ENCODE measurements around the gene STIP1. TPM values are rescaled to one million over a fixed set of nuclear protein-coding genes. Genes with fewer than 3 reads are reported as not detected.

Gene STIP1
- total RNA-seq (10 to 100 TPM; 66.9 to 69.1 TPM), total RNA-seq (62.8 to 210 reads per million in 2 donors)

DNA sequence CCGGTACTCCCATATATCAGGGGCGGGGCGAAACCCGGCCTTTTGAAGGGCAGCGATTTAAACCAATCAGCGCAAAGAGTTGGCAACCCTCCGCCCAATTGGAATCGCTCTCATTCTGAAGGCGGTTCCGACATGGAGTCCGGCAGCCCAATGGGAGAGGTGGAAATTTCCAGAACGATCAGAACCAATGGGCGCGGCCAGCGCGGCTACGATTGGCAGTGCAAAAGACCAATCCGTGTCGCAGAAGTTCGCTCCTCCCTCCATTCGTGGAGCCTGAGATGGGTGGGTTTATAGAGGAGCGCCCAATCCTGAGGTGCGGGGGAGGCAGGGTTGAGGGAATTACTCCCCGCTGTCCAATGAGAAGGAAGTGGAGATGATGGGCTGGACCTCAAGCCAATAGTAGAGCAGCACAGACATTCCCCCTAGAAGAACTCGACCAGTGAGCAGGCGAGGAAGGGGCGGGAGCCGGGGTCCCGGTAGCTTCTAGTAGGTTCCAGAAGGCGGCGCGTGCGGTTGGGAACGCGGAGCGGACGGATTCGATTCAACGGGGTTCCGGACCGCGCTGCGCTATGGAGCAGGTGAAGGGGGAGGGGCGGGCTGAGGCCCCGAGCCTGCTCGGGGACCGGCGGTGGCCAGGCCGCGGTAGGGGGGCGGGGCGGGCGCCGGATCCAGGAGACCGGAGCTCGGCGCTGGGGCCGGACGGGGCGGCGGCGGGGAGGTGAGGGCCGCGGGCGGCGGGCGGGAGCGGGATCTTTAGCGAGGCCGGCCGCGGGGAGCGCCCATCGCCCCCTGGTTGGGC, at the start of gene STIP1:
Gene STIP1, plus strand, starts transcription at position 479 of the 799 bp plus-strand sequence. Its CDS starts 91 bp downstream, at position 570.
- Mint-ChIP-seq H3K27me3 (no peaks in the 10 kb centered on the region), H3K27ac (no peak within 1 kb of the TSS), H3K4me3 (peak within 1 kb of the TSS; percentile 100), H3K36me3 (ENCODE audit: low read depth) (no peaks in the 10 kb centered on the region), H3K4me1 (peaks cover 24% of the 10 kb centered on the region)
- ATAC-seq (peak; percentile 90), DNase-seq (peak; percentile 95 to 97 (median 96))
- no peaks in the 10 kb centered on the region for H3K9me3 ChIP-seq (ENCODE audit: control insufficient read depth, low read length, poor library complexity, severe bottlenecking)

DNA sequence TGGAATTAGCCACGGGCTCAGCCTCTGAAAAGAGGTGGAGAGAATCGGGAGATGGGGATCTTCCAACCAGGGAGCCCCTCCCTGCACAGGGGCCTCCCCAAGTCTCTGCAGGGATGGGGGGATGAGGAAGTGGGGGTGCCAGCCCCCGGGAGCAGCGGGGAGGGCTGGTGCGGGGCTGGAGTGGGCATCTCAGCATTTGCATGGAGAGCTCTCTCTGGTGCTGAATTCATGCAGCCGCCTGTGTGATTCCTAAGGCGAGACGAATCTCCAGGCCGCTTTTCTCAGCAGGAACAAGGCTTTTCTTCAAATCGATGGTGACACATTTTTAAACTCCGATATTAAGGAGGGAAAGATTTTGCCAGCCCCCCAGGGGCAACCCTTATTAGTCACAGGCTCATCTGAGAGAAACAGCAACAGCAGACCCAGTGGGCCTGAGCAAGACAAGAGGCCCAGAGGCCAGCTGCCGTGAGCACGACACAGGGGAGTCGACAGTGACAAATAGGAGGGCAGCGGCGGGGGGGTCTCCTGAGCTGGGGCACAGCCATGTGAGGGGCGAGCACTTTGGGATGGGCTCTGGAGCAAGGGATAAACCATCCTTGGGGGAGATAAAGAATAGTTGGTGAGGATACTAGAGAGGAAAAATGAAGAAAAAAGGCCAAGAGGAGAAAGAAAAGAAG, 49.1 kb upstream of the STIP1 start:
- Mint-ChIP-seq H3K4me3 (no peak overlapping the region), H3K4me1 (peaks cover 2% of the 10 kb centered on the region), H3K36me3 (ENCODE audit: low read depth) (no peaks in the 10 kb centered on the region), H3K27me3 (no peaks in the 10 kb centered on the region), H3K27ac (no peak overlapping the region)
- no peaks in the 10 kb centered on the region for H3K9me3 ChIP-seq (ENCODE audit: control insufficient read depth, low read length, poor library complexity, severe bottlenecking)
- ATAC-seq (no peak), DNase-seq (no peak)

DNA sequence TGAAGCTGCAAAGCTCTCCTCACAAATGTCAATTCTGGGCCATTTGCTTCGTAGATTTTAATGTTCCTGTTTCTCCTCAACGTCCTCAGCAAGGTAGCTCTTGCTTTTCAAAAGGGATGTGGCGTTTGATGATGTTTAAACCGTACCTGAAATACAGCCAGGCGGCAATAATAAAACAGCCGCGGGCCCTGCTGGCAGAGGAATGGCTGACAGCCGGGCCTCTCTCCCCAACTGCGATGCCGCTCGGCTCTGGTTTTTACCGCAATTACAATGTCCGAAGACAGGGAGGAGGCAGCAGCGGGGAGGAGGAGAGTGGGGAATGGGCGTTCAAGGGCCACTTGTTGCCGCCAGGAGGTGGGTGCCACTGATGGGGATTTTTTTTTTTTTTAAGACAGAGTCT, 47.6 kb upstream of the STIP1 start:
- H3K9me3 ChIP-seq (ENCODE audit: control insufficient read depth, low read length, poor library complexity, severe bottlenecking), result no peaks in the 10 kb centered on the region
- Mint-ChIP-seq H3K4me1 (peaks cover 2% of the 10 kb centered on the region), H3K4me3 (no peak overlapping the region), H3K36me3 (ENCODE audit: low read depth) (no peaks in the 10 kb centered on the region), H3K27me3 (no peaks in the 10 kb centered on the region), H3K27ac (no peak overlapping the region)
- no peak for ATAC-seq
- DNase-seq, result no peak

DNA sequence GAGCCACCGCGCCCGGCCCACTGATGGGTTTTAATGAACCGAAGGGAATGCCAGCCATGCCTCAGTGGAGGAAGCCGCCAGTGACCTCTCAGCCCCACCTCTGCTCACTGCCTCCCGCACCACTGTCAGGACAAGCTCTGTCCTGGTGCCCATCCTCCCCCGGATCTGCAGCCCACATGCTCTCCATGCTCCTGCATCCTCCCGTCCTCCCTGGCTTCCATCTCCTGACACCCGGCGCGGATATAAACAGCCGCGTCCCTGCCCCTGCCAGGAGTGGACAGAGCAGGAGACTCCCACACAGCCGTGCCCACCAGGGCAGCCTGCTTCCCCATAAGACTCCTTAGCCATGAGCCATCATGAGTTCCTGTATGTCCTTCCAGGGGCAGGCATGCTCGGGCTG, 46.9 kb upstream of the STIP1 start:
- Mint-ChIP-seq H3K36me3 (ENCODE audit: low read depth) (no peaks in the 10 kb centered on the region), H3K4me3 (no peak overlapping the region), H3K27me3 (no peaks in the 10 kb centered on the region), H3K4me1 (peaks cover 8% of the 10 kb centered on the region), H3K27ac (no peak overlapping the region)
- ATAC-seq (no peak), DNase-seq (no peak)
- H3K9me3 ChIP-seq (ENCODE audit: control insufficient read depth, low read length, poor library complexity, severe bottlenecking), result no peaks in the 10 kb centered on the region

DNA sequence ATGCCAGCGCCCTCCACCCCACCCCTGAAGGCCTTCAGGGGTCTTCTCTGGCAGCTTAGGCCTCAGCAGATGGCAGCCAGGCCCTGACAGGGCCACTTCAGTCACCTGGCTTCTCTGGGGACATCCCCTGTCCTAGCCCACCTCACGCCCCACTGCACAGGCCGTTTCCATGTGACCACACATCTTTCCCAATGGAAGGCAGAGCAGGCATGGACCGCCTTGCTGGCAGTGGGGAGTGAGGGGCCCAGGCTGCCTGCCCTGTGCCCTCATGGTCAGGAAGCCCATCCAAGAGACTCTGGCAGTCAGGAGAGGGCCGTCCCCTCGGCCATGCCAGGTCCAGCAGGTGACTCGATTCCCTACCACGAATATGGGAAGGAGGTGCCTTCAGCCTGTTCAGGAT, 45.9 kb upstream of the STIP1 start:
- ATAC-seq, result no peak

DNA sequence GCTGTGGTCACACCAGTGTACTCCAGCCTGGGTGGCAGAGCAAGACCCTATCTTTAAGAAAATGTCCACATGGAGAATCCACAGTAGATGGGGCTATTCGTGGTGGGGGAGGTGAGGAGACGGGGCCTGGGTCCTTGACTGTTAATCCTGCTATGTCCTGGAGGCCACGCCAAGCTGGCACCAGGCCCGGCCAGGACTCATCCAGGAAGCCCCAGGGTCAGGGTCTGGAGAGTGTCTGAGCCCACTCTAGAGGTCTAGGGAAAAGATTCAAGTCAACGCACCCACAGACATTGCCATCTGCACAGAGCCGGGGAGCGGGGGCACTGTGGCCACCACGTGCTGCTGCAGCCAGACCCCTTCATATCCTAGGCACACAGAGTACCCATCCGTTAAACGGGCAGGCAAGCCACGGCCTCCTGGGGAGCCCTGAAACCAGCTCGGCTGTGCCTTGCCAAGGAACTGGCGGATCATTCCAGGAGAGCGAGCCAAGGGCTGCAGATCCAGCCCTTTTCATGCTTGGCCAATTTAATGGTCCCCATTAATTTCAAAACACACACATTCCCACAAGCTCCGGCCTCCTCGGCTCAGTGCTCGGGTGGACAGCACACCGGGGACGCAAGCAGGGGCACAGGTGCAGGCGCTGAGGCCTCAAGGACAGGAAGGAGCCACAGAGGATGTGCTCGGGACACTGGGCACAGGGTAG, 44.7 kb upstream of the STIP1 start:
- DNase-seq (no peak), ATAC-seq (no peak)
- Mint-ChIP-seq H3K4me3 (no peak overlapping the region), H3K4me1 (peaks cover 8% of the 10 kb centered on the region), H3K36me3 (ENCODE audit: low read depth) (no peaks in the 10 kb centered on the region), H3K27ac (peak overlapping the region; percentile 27), H3K27me3 (no peaks in the 10 kb centered on the region)
- no peaks in the 10 kb centered on the region for H3K9me3 ChIP-seq (ENCODE audit: control insufficient read depth, low read length, poor library complexity, severe bottlenecking)

More for the DNA sequence above, 45.9 kb upstream of the STIP1 start:
- no peaks in the 10 kb centered on the region for H3K9me3 ChIP-seq (ENCODE audit: control insufficient read depth, low read length, poor library complexity, severe bottlenecking)
- no peak overlapping the region for H3K4me3 Mint-ChIP-seq
- peaks cover 10% of the 10 kb centered on the region for H3K4me1 Mint-ChIP-seq
- no peak for DNase-seq
- H3K27ac Mint-ChIP-seq, result no peak overlapping the region
- H3K27me3 Mint-ChIP-seq, result no peaks in the 10 kb centered on the region
- no peaks in the 10 kb centered on the region for H3K36me3 Mint-ChIP-seq (ENCODE audit: low read depth)

DNA sequence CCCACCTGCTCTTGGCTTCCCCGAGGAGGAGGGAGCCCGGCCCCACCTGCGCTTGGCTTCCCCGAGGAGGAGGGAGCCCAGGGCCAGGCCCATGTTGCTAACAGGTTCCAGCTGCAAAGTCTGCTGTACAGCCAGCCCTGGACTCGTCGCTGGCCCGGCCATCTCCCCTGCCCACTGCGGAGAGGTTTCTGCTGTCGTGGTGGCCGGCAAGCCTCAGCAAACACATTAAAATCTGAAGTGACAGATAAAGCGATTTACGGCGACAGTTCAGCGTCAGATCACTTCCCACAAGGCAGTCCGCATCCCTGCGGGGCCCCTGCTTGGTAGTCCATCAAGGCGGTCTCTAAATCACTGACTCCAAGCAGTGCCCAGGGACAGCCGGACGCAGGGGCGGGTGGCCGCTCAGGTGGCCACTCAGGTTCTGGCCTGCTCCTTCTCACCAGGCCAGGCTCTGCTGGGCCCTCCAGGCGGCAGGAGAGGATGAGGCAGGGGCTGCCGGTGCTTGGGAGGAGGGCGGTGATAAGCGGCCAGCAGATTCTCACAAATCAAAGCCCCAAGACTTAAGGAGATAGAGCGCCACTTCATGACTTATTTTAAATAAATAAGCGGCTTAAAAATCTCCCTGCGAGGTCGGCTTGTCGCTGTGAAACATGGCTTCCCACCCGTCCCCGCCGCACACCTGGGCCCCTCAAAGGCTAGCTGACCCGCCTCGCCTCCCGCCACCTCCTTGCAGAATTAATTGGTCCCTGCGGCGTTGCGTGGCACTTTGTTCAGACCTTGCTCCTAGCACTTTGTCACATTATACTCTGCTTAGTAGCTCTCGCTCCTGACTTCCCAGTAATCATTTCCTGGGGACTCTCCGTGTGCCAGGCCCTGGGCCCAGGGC, 41.1 kb upstream of the STIP1 start:
- H3K36me3 Mint-ChIP-seq (ENCODE audit: low read depth), result no peaks in the 10 kb centered on the region
- no peak overlapping the region for H3K4me3 Mint-ChIP-seq
- ATAC-seq (no peak), DNase-seq (no peak)
- H3K4me1 Mint-ChIP-seq, result peaks cover 16% of the 10 kb centered on the region
- no peaks in the 10 kb centered on the region for H3K9me3 ChIP-seq (ENCODE audit: control insufficient read depth, low read length, poor library complexity, severe bottlenecking)
- H3K27me3 Mint-ChIP-seq, result no peaks in the 10 kb centered on the region
- H3K27ac Mint-ChIP-seq, result no peak overlapping the region

DNA sequence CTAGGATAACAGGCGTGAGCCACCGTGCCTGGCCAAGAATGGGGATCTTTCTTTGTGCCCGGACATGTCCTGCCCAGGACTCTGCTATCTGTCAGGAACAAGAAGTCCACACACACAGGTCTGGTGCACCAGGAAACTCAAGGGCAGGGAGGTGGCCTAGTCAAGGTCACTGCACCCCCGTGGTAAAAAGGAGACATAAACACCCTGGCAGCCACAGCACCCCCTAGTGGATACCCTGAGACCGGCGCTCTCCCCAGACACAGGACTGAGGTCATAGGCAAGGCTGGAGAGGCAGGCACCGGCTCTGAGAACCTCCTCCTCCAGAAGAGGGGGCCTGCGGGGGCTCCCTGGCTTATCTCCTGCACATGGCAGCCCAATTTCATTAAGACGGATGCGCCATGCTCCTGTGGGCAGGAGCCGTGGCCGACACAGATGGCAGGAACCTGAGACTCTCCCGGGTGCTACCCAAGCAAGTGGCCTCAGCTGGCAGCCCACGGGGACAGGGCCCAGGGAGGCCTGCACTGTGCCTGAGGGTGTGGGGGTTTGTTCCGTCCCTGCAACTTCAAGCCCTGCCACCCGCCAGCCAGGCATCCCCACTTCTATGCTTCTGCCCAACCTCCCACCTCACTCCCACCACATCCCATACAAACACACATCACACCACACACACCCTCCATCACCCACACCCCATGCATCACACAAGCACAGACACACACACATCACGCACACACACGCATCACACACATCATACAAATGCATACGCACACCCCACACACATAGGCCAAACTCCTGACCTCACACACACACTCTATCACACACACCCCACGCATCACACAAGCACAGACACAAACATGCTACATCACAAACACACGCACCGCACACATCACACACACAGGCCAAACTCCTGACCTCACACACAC, 39.7 kb upstream of the STIP1 start:
- Mint-ChIP-seq H3K27ac (peak overlapping the region; percentile 75), H3K4me1 (peaks cover 16% of the 10 kb centered on the region), H3K36me3 (ENCODE audit: low read depth) (no peaks in the 10 kb centered on the region), H3K27me3 (no peaks in the 10 kb centered on the region), H3K4me3 (no peak overlapping the region)
- ATAC-seq, result peak; percentile 82
- DNase-seq, result peak; percentile 27 to 54 (median 29)
- H3K9me3 ChIP-seq (ENCODE audit: control insufficient read depth, low read length, poor library complexity, severe bottlenecking), result no peaks in the 10 kb centered on the region

DNA sequence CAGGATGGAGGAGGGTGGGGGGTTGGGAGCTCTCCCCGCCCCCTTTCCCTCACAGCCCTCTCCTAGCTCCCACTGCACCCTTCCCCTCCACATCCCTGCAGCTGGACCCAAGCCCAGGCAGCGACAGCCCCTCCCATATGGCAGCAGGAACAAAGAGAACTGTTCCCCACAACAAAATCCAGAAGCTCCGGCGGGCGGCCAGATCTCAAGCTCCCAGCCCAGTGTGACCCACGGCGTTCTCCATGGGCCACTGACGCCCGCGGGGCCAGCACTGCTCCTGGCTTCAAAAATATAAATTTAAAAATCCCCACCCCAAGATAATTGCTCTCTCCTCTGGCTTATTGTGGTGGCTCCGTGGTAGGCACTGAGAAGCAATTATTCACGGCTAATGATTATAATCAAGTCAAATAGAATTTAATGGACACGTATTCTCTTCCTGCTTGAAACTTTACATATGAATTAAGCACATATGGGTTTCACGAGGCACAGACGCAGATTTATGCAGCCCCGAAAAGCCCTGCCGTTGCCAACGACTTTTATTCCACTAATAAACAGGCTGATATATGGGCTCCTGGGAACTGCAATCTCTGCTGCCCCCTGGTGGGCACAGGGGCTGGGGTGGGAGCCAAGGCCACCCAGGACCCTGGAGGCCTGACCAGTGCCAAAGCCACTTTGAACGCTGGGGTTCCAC, 37.6 kb upstream of the STIP1 start:
- H3K27ac Mint-ChIP-seq, result no peak overlapping the region
- H3K27me3 Mint-ChIP-seq, result no peaks in the 10 kb centered on the region
- peak; percentile 54 to 70 (median 65) for DNase-seq
- ATAC-seq, result peak; percentile 58
- H3K9me3 ChIP-seq (ENCODE audit: control insufficient read depth, low read length, poor library complexity, severe bottlenecking), result no peaks in the 10 kb centered on the region
- no peak overlapping the region for H3K4me3 Mint-ChIP-seq
- no peaks in the 10 kb centered on the region for H3K36me3 Mint-ChIP-seq (ENCODE audit: low read depth)
- peaks cover 19% of the 10 kb centered on the region for H3K4me1 Mint-ChIP-seq

DNA sequence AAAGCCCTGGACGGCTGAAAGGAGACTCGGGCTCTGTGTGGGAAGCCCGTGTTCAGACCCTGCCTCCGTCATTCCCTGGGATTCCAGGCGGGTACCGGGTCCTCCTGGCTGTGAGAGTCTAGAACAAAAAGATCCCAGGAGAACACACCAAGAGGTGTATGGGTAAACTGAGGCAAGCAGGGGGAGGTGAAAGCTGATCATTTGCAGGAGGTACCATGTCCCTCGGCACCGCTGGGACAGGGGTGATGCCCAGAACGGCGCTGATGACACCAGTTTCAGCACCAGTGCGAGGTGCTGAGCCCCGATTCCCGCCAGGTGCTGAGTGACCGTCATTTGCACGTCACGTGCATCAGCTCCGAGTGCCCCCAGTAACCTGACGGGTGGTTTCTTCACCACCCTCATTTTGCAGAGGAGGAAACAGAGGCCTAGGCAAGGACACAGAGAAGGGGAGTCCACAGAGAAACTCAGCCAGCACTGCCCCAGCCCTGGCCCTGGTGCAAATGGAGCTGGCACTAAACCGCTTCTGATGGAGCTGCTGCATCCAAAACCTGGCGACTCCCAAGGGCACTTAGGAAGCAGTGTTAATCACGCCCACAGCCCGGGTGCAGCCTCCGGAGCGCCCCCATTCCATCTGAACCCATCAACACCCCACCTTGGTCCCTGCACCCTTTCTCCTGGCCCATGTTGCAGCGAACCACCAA, 36.9 kb upstream of the STIP1 start:
- no peaks in the 10 kb centered on the region for H3K36me3 Mint-ChIP-seq (ENCODE audit: low read depth)
- no peak for DNase-seq
- peaks cover 1% of the 10 kb centered on the region for H3K27me3 Mint-ChIP-seq
- no peak overlapping the region for H3K27ac Mint-ChIP-seq
- peaks cover 13% of the 10 kb centered on the region for H3K4me1 Mint-ChIP-seq
- no peak for ATAC-seq
- no peaks in the 10 kb centered on the region for H3K9me3 ChIP-seq (ENCODE audit: control insufficient read depth, low read length, poor library complexity, severe bottlenecking)
- no peak overlapping the region for H3K4me3 Mint-ChIP-seq

DNA sequence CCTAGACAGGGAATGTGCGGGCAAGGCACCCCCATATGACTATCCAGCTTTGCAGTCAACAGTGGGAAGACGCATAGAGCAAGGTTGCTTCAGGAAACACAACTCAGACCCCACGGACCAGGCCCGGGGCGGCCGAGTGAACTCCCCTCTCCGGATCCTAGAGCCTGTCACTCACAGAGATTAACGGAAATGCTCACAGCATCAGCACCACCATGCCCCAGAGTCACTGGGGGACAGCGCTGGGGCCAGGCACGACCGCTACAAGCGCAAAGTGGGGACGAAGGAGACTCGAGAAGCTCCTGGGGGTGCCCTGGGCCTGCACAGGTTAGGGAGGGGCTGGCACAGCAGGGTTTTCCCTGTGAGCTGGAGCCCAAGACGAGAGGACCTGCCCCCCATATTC, 35.9 kb upstream of the STIP1 start:
- H3K27me3 Mint-ChIP-seq, result peaks cover 4% of the 10 kb centered on the region

More for the DNA sequence above, 35.9 kb upstream of the STIP1 start:
- no peaks in the 10 kb centered on the region for H3K9me3 ChIP-seq (ENCODE audit: control insufficient read depth, low read length, poor library complexity, severe bottlenecking)
- H3K27ac Mint-ChIP-seq, result no peak overlapping the region
- no peak overlapping the region for H3K4me3 Mint-ChIP-seq
- H3K36me3 Mint-ChIP-seq (ENCODE audit: low read depth), result no peaks in the 10 kb centered on the region
- ATAC-seq, result no peak
- H3K4me1 Mint-ChIP-seq, result peaks cover 11% of the 10 kb centered on the region
- DNase-seq, result no peak

All from T-helper 17 cell (primary cell).